GM19395 (cell line): ENCODE data around the gene TSPAN12.
A peak's percentile ranks its signal among the peaks of the same experiment; 100 is the strongest.

ENCODE experiments used
- ATAC-seq: cut with Tn5 transposase; IDR thresholded peaks from one replicate; pipeline ENCODE4 v1.9.1; 2021; ENCODE audit warnings: mild to moderate bottlenecking, moderate library complexity; ENCODE audit not compliant: unreplicated experiment

Gene TSPAN12

DNA sequence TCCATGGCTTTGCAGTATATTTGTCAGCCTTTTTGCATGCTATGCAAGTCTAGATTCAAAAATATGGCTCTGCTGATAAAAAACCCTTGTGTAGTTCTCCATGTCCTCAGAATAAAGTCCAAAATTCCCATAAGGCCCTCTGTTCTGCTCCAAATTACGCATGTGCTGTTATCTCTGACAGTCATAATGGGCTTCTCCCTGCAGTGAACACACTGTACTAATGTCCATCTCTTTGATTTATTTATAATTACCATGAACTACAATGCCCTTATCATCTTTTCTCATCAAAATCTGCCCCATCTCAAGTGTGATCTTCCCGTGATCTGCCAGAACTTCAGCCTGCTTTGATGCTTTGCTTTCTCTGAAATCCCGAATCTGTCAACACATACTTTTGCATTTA lies 87.7 kb downstream of the TSPAN12 start:
- no peak for ATAC-seq

DNA sequence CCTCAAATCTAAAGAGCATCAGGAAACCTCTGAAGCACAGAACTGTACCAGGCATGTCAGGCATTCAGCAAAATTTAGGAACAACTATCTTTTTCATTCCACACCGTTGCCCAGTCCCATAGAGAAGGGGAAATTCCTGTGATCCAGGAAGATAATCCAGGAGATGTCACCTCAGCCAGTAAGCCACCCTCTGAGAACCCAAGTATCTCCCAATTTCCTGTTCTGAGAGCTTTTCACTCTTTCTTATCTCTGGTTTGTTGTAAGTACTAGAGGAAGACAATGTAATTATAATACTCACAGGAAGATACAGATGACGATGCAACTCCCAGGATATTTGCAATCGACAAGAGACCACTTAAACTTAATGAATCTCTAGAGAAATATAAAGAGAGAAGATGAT lies 97.1 kb downstream of the TSPAN12 start:
- ATAC-seq: no peak

DNA sequence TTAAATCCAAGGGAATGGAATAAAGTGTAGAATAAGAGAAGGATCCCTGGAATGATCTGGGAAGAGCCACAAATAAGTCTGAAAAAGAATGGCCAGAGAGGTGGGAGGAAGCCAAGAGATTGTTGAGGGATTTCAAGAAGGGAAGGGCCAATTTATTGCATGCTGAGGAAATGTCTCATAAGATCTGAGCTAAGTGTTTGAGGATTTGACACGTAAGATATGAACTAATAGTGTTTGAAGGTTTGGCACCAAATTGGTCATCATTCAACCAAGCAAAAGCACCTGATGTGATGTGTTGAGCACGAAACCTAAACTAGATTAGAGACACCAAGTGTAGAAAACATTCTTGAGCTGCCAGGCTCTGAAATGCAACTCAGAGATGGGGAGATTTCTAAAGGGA lies 97.9 kb downstream of the TSPAN12 start:
- peak; percentile 78 for ATAC-seq

GRCh38 chr7:120743128-120743527 lies 114.8 kb downstream of the TSPAN12 start:
- no peak for ATAC-seq

GRCh38 chr7:120742372-120742771 lies 115.6 kb downstream of the TSPAN12 start:
- no peak for ATAC-seq

DNA sequence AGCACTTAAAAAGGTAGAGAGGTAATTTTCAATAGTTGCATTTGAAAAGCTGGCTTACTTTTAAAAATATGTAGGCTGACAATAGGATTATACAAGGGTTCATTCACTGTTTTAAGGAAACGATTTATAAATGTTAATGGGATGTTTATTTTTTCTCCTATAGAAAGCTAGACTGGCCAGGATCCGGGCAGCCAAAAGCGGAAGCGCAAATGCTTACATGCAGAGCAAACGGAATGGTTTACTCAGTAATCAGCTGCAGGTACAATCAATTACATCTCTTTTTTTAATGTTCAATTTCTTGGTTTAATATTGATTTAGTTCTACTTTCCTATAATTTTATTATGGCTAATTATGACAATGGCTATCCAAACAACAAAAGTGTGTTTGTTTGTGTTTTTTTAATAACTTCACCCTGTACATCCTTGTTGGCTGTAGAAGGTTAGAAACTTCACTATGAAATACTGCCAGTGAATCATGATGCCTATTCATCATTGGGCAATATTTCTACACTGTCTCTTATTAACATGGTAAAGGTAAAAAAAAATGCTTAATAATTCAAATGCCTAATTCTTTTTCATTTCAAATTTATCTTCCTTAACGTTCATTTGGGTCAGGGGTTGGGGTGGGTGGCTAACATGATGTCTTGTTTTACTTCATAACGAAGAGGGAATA lies 116.4 kb downstream of the TSPAN12 start:
- no peak for ATAC-seq

DNA sequence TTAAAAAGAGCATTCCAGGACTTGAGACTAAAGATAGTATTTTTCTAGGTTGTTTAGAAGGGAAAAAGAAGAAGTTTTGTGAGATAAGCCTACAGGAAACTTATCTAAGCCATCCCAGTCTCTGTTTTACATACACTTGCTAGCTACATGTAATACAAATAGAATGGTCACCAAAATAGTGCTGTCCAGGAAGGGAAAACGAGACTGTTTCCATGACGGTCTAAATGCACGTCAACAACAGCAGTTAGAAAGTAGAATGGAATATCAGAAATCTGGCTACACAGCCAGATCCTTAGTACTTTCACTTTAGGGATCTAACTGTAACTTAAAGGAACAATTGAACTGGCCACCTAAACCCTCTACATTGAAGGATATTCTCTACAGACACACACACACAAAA lies 117.6 kb downstream of the TSPAN12 start:
- ATAC-seq: no peak

DNA sequence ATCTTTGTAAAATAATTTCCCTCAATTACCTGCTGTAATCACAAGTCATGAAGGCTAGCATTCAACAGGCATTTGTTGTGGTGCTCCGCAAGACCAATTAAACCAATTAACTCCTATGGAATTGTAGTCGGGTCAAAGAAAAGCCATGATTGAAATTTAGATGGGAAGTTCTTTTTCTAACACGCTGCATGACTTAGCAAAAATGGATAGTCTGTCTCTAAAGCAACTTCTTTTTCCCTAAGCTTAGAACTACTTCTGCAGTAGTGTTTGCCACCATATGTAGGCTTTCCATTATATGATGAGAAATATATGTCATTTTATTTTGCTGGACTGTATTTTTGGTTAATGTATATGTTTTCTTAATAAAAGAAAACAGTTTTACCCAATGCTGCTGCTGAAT lies 119.1 kb downstream of the TSPAN12 start:
- ATAC-seq: no peak
